ENCODE measurements around the gene CLSTN2.

DNA sequence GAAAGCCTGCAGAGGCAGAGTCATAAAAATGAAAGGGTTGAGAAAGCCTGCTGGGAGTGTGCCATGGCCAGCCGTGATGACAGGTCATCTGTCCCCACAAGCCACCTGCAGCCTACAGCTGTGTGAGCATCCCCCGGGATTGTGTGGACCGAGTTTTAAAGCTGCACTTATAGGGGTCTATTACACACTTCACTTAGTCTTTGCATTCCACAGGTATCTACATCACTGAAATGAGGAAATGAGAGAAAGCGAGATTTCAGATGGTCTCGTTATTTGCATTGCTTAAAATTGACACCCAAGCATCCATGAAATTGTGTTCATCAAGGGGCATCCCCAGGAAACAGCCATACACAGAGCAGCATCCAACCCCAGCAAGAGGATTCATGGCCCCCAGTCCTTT, 605.3 kb downstream of the CLSTN2 start:
- TF ChIP-seq, protein P1, sequence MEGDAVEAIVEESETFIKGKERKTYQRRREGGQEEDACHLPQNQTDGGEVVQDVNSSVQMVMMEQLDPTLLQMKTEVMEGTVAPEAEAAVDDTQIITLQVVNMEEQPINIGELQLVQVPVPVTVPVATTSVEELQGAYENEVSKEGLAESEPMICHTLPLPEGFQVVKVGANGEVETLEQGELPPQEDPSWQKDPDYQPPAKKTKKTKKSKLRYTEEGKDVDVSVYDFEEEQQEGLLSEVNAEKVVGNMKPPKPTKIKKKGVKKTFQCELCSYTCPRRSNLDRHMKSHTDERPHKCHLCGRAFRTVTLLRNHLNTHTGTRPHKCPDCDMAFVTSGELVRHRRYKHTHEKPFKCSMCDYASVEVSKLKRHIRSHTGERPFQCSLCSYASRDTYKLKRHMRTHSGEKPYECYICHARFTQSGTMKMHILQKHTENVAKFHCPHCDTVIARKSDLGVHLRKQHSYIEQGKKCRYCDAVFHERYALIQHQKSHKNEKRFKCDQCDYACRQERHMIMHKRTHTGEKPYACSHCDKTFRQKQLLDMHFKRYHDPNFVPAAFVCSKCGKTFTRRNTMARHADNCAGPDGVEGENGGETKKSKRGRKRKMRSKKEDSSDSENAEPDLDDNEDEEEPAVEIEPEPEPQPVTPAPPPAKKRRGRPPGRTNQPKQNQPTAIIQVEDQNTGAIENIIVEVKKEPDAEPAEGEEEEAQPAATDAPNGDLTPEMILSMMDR (conservative IDR thresholded peaks at IDR 0.05; ENCODE audit: low read depth, low read length): no peak
- TF ChIP-seq POLR2A (IDR thresholded peaks at IDR 0.05; ENCODE audit: low read depth, low read length) (no peak), MAFK (IDR thresholded peaks at IDR 0.05; ENCODE audit: low read depth, low read length) (no peak), SMC3 (IDR thresholded peaks at IDR 0.05; ENCODE audit: low read depth, low read length) (no peak), MAZ (IDR thresholded peaks at IDR 0.05; ENCODE audit: borderline replicate concordance, low read depth, low read length) (no peak), RAD21 (IDR thresholded peaks at IDR 0.05; ENCODE audit: low read length) (no peak), BHLHE40 (IDR thresholded peaks at IDR 0.05; ENCODE audit: low read depth, low read length) (no peak), MXI1 (IDR thresholded peaks at IDR 0.05; ENCODE audit: borderline replicate concordance, low read depth, low read length) (no peak), RFX5 (IDR thresholded peaks at IDR 0.05; ENCODE audit: low read depth, low read length) (no peak)
- TF ChIP-seq, protein P2, sequence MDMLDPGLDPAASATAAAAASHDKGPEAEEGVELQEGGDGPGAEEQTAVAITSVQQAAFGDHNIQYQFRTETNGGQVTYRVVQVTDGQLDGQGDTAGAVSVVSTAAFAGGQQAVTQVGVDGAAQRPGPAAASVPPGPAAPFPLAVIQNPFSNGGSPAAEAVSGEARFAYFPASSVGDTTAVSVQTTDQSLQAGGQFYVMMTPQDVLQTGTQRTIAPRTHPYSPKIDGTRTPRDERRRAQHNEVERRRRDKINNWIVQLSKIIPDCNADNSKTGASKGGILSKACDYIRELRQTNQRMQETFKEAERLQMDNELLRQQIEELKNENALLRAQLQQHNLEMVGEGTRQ (IDR thresholded peaks at IDR 0.05; ENCODE audit: low read depth, low read length): no peak

Data from IMR-90 (cell line).